K562 (cell line): ENCODE measurements around the gene RASEF. TPM values are rescaled to one million over a fixed set of nuclear protein-coding genes. Genes with fewer than 3 reads are reported as not detected.

Experiments used
- ATAC-seq: fragments of 200-7000 bp; cut with Tn5 transposase; 3 replicates; pipeline ENCODE4 v1.9.1; 2020; ENCODE audit warnings: moderate library complexity
- BruUV-seq: library from RNA; stranded (reverse); fragments of 400-500 nt; replicated peaks from 2 replicates; lab custom pipeline; 2021; lab: Mats Ljungman, UMichigan
- CTCF ChIA-PET: fragments of 300-600 bp; formaldehyde crosslinking; extraction: SDS; loops from one replicate; lab custom pipeline; 2021; ENCODE audit warnings: low intra/inter-chr PET ratio; lab: Yijun Ruan, JAX
- POLR2A ChIA-PET: fragments of 300-600, 350-650 bp; sonication (Branson Sonifier 250); formaldehyde crosslinking; extraction: SDS; loops from one replicate; lab custom pipeline; 2021; ENCODE audit warnings: antibody characterized with exemption, inconsistent platforms; lab: Yijun Ruan, JAX
- DNase-seq, 4 experiments: peaks; one replicate each; pipeline versions ENCODE4 v3.0.0 to v3.0.0-alpha.2; 2011 to 2018; ENCODE audit warnings: low spot score in 3 of 4, mixed read lengths in 3 of 4; ENCODE audit errors: extremely low read depth in 1 of 4
- FAIRE-seq: peaks from 2 replicates; lab custom pipeline; 2011; peaks lifted over from hg19 to GRCh38; lab: Jason Lieb, UNC
- H2AFZ ChIP-seq: 2 replicates; pipeline ENCODE4 v1.6.0; 2011; ENCODE audit warnings: low read depth, low read length, control low read depth, inconsistent platforms
- H3K27ac ChIP-seq: fragments of 200-600 bp; 3 replicates; pipeline ENCODE4 v1.8.0; 2011; ENCODE audit warnings: low read depth, mild to moderate bottlenecking, control low read depth, inconsistent platforms, low read length, moderate library complexity, mixed read lengths; ENCODE audit errors: extremely low read depth
- H3K27me3 ChIP-seq, 2 experiments: fragments of 300-600 bp in 1 of 2; 2 replicates in 1 of 2; 3 replicates in 1 of 2; pipeline versions ENCODE4 v1.6.0 to v1.8.0; 2011; ENCODE audit warnings: inconsistent platforms in 2 of 2, low read length in 2 of 2, mild to moderate bottlenecking in 1 of 2, mixed read lengths in 1 of 2, moderate library complexity in 1 of 2; ENCODE audit not compliant: control insufficient read depth in 2 of 2, insufficient read depth in 2 of 2
- H3K36me3 ChIP-seq: fragments of 300-600 bp; 3 replicates; pipeline ENCODE4 v1.8.0; 2011; ENCODE audit warnings: mild to moderate bottlenecking, low read length, inconsistent platforms; ENCODE audit not compliant: control insufficient read depth, insufficient read depth
- H3K4me1 ChIP-seq, 2 experiments: fragments of 200-600 bp in 1 of 2; replicated peaks in 1 of 2; 2 replicates in 1 of 2; 3 replicates in 1 of 2; pipeline versions ENCODE4 v1.5.1 to v1.8.0; 2011; ENCODE audit warnings: inconsistent platforms in 2 of 2, low read length in 2 of 2, mild to moderate bottlenecking in 1 of 2, mixed read lengths in 1 of 2, moderate library complexity in 1 of 2; ENCODE audit not compliant: control insufficient read depth in 2 of 2, insufficient read depth in 2 of 2
- H3K4me2 ChIP-seq: 2 replicates; pipeline ENCODE4 v1.6.1; 2011; ENCODE audit warnings: low read length, control low read depth, inconsistent platforms, mixed read lengths; ENCODE audit not compliant: insufficient read depth
- H3K4me3 ChIP-seq: fragments of 200-600 bp; sonication (generic), shearing (Covaris generic); 2 replicates; pipeline ENCODE4 v1.5.1; 2016; ENCODE audit warnings: control low read depth, inconsistent platforms
- H3K79me2 ChIP-seq: fragments of 200-600 bp; 3 replicates; pipeline ENCODE4 v1.8.0; 2011; ENCODE audit warnings: low read length, inconsistent platforms; ENCODE audit not compliant: control insufficient read depth, insufficient read depth
- H3K9ac ChIP-seq, 2 experiments: 2 replicates each; pipeline versions ENCODE4 v1.6.0 to v1.6.1; 2011; ENCODE audit warnings: low read depth in 2 of 2, low read length in 2 of 2, control low read depth in 1 of 2, inconsistent platforms in 1 of 2, mild to moderate bottlenecking in 1 of 2, mixed read lengths in 1 of 2; ENCODE audit not compliant: insufficient read depth in 1 of 2
- H3K9me1 ChIP-seq: one replicate; pipeline ENCODE4 v1.6.0; 2011; ENCODE audit warnings: inconsistent platforms, mild to moderate bottlenecking, low read length, moderate library complexity; ENCODE audit not compliant: control insufficient read depth, insufficient read depth
- H3K9me3 ChIP-seq: replicated peaks from 2 replicates; pipeline ENCODE4 v1.5.1; 2011; ENCODE audit warnings: low read depth, low read length, inconsistent platforms; ENCODE audit not compliant: control insufficient read depth, insufficient read depth
- H4K20me1 ChIP-seq: replicated peaks from 2 replicates; pipeline ENCODE4 v1.6.1; 2011; ENCODE audit warnings: low read length, inconsistent platforms, mixed read lengths; ENCODE audit not compliant: control insufficient read depth, insufficient read depth
- KAT2B ChIP-seq: IDR thresholded peaks from one replicate; pipeline ENCODE4 v1.6.1; 2012; ENCODE audit warnings: low read depth, mild to moderate bottlenecking, control low read depth, inconsistent platforms, low read length, moderate library complexity
- U2AF2 ChIP-seq: fragments of 200-400 bp; formaldehyde crosslinking; optimal IDR thresholded peaks from 2 replicates; pipeline ENCODE3; 2017; ENCODE audit warnings: low read depth, mild to moderate bottlenecking, low read length
- WGBS: fragments of 100-300 bp; shearing (Covaris generic); methylation state at CpG from one replicate; pipeline ENCODE4 v1.1.6; 2016; ENCODE audit warnings: low coverage, mixed read lengths; ENCODE audit not compliant: insufficient coverage; ENCODE audit errors: missing lambda C conversion rate; 5-methylcytosine and 5-hydroxymethylcytosine counted together
- in situ Hi-C: fragments of 300-500 bp; cut with MboI; formaldehyde crosslinking; loops from 4 replicates; pipeline ENCODE4 v1.15.0; 2018; ENCODE audit warnings: inconsistent platforms, mixed read lengths
- intact Hi-C: fragments of 100-400 bp; cut with micrococcal nuclease; formaldehyde crosslinking; loops from 2 replicates; pipeline ENCODE4 v1.14.2; 2022
- polyA plus RNA-seq, 8 experiments: library from polyadenylated mRNA; depleted of rRNA in 4 of 8; stranded (reverse) in 5 of 8; unstranded in 3 of 8; fragments of >200 nt; fragmentation: Nextera tagmentation in 2 of 8; fragmentation: Illumina TruSeq in 1 of 8; extraction: Ambion mirVana in 2 of 8; extraction: Trizol in 1 of 8; gene quantifications; 2 replicates each; pipeline versions ENCODE4 v1.2.1 to v1.2.3, GENCODE V29; 2011 to 2014; ENCODE audit warnings: inconsistent platforms in 1 of 8, missing spikeins in 1 of 8
- total RNA-seq, 7 experiments: library from RNA; depleted of rRNA in 6 of 7; stranded (reverse); fragments of >200 nt in 6 of 7; fragmentation: Illumina TruSeq in 2 of 7; extraction: Trizol in 2 of 7; gene quantifications; 2 replicates each; pipeline versions ENCODE4 v1.2.1 to v1.2.3, GENCODE V29; 2011 to 2021; ENCODE audit warnings: low replicate concordance in 1 of 7
- TF ChIP-seq, protein P1 (sequence below), 2 experiments: fragments of 450-650 bp in 1 of 2; sonication (generic) in 1 of 2; formaldehyde crosslinking in 1 of 2; IDR thresholded peaks in 1 of 2; conservative IDR thresholded peaks in 1 of 2; 2 replicates each; pipeline versions ENCODE4 v1.6.1 to v1.8.1; 2016 to 2023; ENCODE audit warnings: mild to moderate bottlenecking in 2 of 2, moderate library complexity in 2 of 2, inconsistent platforms in 1 of 2, missing genetic modification reagents in 1 of 2
- TF ChIP-seq, protein P2 (sequence below): fragments of 200-600 bp; sonication (generic); IDR thresholded peaks from one replicate; pipeline ENCODE4 v1.6.1; 2012; ENCODE audit warnings: mild to moderate bottlenecking, low read depth, low read length, inconsistent platforms
- TF ChIP-seq, protein P3 (sequence below): fragments of 250-450 bp; sonication (Bioruptor Pico); IDR thresholded peaks from 2 replicates; pipeline ENCODE4 v1.8.0; 2021; ENCODE audit warnings: mild to moderate bottlenecking, moderate library complexity
- TF ChIP-seq, protein P4 (sequence below): fragments of 450-650 bp; formaldehyde crosslinking; IDR thresholded peaks from 2 replicates; pipeline ENCODE4 v1.4.0; 2020; ENCODE audit warnings: mild to moderate bottlenecking, moderate library complexity

RASEF gene
- total and polyA plus RNA-seq, 9 of the 15 experiments (the other 6 are each of a cell fraction or from before 2014, with no cell fraction given): 0.01 to 0.18 (median 0.11) TPM; not detected in 4

DNA sequence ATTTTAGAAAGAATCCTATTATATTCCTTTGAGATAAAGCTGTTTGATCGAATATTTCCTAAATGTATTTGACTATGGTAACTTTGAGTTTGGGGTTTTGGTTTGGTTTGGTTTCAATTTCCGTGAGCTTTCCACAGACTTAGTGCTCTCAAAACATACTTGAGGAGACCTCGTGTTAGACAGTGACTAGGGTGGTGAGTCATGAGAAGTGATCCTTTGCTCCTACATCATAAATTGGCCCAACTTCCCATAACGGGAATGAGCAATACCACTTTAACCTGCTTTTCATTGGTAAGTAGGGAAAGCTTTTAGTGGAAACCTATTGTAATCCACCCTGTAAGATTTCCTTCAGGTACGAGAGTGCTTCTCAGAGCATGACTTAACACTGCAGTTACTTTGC is 3.8 kb upstream of the RASEF start:
- Histone ChIP-seq H4K20me1 (no peaks in the 10 kb centered on the region), H3K4me1 (no peaks in the 10 kb centered on the region), H3K9ac (no peak overlapping the region), H3K27me3 (no peaks in the 10 kb centered on the region), H2AFZ (no peak overlapping the region), H3K4me2 (no peak overlapping the region), H3K27ac (no peak overlapping the region), H3K36me3 (no peaks in the 10 kb centered on the region), H3K9me3 (no peaks in the 10 kb centered on the region), H3K9me1 (no peaks in the 10 kb centered on the region), H3K4me3 (no peak overlapping the region), H3K79me2 (no peaks in the 10 kb centered on the region)
- ChIA-PET POLR2A (no interaction called here), CTCF (no interaction called here)
- in situ Hi-C loops: no loop called here
- FAIRE-seq (no peak), DNase-seq (no peak), ATAC-seq (no peak)
- BruUV-seq: no TSS peak
- intact Hi-C loops: no loop called here
- WGBS: 0% methylated on average over 5 of the region's 5 CpGs
- no peak for TF ChIP-seq KAT2B
- TF ChIP-seq, protein P1, sequence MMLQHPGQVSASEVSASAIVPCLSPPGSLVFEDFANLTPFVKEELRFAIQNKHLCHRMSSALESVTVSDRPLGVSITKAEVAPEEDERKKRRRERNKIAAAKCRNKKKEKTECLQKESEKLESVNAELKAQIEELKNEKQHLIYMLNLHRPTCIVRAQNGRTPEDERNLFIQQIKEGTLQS (IDR thresholded peaks at IDR 0.05): no peak
- TF ChIP-seq, protein P1 (CRISPR knock-in tag; conservative IDR thresholded peaks at IDR 0.05): no peak
- TF ChIP-seq, protein P2, sequence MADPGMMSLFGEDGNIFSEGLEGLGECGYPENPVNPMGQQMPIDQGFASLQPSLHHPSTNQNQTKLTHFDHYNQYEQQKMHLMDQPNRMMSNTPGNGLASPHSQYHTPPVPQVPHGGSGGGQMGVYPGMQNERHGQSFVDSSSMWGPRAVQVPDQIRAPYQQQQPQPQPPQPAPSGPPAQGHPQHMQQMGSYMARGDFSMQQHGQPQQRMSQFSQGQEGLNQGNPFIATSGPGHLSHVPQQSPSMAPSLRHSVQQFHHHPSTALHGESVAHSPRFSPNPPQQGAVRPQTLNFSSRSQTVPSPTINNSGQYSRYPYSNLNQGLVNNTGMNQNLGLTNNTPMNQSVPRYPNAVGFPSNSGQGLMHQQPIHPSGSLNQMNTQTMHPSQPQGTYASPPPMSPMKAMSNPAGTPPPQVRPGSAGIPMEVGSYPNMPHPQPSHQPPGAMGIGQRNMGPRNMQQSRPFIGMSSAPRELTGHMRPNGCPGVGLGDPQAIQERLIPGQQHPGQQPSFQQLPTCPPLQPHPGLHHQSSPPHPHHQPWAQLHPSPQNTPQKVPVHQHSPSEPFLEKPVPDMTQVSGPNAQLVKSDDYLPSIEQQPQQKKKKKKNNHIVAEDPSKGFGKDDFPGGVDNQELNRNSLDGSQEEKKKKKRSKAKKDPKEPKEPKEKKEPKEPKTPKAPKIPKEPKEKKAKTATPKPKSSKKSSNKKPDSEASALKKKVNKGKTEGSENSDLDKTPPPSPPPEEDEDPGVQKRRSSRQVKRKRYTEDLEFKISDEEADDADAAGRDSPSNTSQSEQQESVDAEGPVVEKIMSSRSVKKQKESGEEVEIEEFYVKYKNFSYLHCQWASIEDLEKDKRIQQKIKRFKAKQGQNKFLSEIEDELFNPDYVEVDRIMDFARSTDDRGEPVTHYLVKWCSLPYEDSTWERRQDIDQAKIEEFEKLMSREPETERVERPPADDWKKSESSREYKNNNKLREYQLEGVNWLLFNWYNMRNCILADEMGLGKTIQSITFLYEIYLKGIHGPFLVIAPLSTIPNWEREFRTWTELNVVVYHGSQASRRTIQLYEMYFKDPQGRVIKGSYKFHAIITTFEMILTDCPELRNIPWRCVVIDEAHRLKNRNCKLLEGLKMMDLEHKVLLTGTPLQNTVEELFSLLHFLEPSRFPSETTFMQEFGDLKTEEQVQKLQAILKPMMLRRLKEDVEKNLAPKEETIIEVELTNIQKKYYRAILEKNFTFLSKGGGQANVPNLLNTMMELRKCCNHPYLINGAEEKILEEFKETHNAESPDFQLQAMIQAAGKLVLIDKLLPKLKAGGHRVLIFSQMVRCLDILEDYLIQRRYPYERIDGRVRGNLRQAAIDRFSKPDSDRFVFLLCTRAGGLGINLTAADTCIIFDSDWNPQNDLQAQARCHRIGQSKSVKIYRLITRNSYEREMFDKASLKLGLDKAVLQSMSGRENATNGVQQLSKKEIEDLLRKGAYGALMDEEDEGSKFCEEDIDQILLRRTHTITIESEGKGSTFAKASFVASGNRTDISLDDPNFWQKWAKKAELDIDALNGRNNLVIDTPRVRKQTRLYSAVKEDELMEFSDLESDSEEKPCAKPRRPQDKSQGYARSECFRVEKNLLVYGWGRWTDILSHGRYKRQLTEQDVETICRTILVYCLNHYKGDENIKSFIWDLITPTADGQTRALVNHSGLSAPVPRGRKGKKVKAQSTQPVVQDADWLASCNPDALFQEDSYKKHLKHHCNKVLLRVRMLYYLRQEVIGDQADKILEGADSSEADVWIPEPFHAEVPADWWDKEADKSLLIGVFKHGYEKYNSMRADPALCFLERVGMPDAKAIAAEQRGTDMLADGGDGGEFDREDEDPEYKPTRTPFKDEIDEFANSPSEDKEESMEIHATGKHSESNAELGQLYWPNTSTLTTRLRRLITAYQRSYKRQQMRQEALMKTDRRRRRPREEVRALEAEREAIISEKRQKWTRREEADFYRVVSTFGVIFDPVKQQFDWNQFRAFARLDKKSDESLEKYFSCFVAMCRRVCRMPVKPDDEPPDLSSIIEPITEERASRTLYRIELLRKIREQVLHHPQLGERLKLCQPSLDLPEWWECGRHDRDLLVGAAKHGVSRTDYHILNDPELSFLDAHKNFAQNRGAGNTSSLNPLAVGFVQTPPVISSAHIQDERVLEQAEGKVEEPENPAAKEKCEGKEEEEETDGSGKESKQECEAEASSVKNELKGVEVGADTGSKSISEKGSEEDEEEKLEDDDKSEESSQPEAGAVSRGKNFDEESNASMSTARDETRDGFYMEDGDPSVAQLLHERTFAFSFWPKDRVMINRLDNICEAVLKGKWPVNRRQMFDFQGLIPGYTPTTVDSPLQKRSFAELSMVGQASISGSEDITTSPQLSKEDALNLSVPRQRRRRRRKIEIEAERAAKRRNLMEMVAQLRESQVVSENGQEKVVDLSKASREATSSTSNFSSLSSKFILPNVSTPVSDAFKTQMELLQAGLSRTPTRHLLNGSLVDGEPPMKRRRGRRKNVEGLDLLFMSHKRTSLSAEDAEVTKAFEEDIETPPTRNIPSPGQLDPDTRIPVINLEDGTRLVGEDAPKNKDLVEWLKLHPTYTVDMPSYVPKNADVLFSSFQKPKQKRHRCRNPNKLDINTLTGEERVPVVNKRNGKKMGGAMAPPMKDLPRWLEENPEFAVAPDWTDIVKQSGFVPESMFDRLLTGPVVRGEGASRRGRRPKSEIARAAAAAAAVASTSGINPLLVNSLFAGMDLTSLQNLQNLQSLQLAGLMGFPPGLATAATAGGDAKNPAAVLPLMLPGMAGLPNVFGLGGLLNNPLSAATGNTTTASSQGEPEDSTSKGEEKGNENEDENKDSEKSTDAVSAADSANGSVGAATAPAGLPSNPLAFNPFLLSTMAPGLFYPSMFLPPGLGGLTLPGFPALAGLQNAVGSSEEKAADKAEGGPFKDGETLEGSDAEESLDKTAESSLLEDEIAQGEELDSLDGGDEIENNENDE: no peak
- TF ChIP-seq, protein P3, sequence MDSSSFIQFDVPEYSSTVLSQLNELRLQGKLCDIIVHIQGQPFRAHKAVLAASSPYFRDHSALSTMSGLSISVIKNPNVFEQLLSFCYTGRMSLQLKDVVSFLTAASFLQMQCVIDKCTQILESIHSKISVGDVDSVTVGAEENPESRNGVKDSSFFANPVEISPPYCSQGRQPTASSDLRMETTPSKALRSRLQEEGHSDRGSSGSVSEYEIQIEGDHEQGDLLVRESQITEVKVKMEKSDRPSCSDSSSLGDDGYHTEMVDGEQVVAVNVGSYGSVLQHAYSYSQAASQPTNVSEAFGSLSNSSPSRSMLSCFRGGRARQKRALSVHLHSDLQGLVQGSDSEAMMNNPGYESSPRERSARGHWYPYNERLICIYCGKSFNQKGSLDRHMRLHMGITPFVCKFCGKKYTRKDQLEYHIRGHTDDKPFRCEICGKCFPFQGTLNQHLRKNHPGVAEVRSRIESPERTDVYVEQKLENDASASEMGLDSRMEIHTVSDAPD (CRISPR knock-in tag): no peak
- TF ChIP-seq U2AF2: no peak
- TF ChIP-seq, protein P4, sequence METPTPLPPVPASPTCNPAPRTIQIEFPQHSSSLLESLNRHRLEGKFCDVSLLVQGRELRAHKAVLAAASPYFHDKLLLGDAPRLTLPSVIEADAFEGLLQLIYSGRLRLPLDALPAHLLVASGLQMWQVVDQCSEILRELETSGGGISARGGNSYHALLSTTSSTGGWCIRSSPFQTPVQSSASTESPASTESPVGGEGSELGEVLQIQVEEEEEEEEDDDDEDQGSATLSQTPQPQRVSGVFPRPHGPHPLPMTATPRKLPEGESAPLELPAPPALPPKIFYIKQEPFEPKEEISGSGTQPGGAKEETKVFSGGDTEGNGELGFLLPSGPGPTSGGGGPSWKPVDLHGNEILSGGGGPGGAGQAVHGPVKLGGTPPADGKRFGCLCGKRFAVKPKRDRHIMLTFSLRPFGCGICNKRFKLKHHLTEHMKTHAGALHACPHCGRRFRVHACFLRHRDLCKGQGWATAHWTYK: no peak
